ENCODE results near the gene ZFPL1. TPM values are rescaled to one million over a fixed set of nuclear protein-coding genes. Genes with fewer than 3 reads are reported as not detected.

The ZFPL1 gene
- total RNA-seq, 1 donor from 2014 or later = 37.9 TPM

DNA sequence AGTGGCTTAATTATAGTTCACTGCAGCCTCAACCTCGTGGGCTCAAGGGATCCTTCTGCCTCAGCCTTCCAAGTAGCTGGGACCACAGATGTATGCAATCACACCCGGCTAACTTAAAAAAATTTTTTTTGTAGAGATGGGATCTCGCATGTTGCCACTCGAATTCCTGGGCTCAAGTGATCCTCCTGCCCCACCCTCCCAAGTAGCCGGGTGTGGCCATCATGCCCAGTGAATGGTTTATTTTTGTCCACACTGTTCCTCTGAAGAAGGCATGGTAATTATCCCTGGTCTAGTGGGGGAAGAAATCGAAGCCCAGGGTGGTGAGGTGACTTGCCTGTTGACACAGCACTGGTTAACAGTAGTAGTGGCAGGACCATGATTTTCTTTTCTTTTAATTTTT is 41.1 kb upstream of the ZFPL1 start:
- no peaks in the 10 kb centered on the region for H3K27me3 ChIP-seq (ENCODE audit: insufficient read depth, low read length)
- Mint-ChIP-seq H3K36me3 (ENCODE audit: low read depth, unreplicated experiment) (peaks cover 13% of the 10 kb centered on the region), H3K27me3 (ENCODE audit: low read depth, unreplicated experiment) (peaks cover 2% of the 10 kb centered on the region), H3K4me1 (ENCODE audit: low read depth, unreplicated experiment) (peaks cover 4% of the 10 kb centered on the region), H3K4me3 (ENCODE audit: unreplicated experiment) (peak overlapping the region; percentile 93), H3K27ac (ENCODE audit: unreplicated experiment) (peak overlapping the region; percentile 41), H3K9me3 (ENCODE audit: unreplicated experiment) (no peaks in the 10 kb centered on the region)
- no peak overlapping the region for H2AFZ ChIP-seq (ENCODE audit: low read depth, low read length)
- peak overlapping the region; percentile 50 for H3K4me2 ChIP-seq (ENCODE audit: low read length)
- no peak overlapping the region for H3K27ac ChIP-seq (ENCODE audit: low read depth, low read length)
- DNase-seq (ENCODE audit: low read depth) = no peak
- no peak for TF ChIP-seq CTCF (IDR thresholded peaks at IDR 0.05; ENCODE audit: insufficient read depth, low read depth, low read length)
- TF ChIP-seq EZH2 (IDR thresholded peaks at IDR 0.05; ENCODE audit: insufficient read depth, low read length) = no peak
- H3K9ac ChIP-seq (ENCODE audit: low read length) = no peak overlapping the region
- no peak for FAIRE-seq
- H3K36me3 ChIP-seq (ENCODE audit: insufficient read depth, low read length) = peaks cover 4% of the 10 kb centered on the region
- peaks cover 16% of the 10 kb centered on the region for H4K20me1 ChIP-seq (ENCODE audit: insufficient read depth, low read length)
- H3K4me3 ChIP-seq (ENCODE audit: insufficient read depth, low read depth, low read length) = no peak overlapping the region
- peaks cover 3% of the 10 kb centered on the region for H3K4me1 ChIP-seq (ENCODE audit: insufficient read depth, low read length)
- H3K9me3 ChIP-seq (ENCODE audit: insufficient read depth, low read depth, low read length) = no peaks in the 10 kb centered on the region
- H3K79me2 ChIP-seq (ENCODE audit: insufficient read depth, low read length) = peaks cover 12% of the 10 kb centered on the region

DNA sequence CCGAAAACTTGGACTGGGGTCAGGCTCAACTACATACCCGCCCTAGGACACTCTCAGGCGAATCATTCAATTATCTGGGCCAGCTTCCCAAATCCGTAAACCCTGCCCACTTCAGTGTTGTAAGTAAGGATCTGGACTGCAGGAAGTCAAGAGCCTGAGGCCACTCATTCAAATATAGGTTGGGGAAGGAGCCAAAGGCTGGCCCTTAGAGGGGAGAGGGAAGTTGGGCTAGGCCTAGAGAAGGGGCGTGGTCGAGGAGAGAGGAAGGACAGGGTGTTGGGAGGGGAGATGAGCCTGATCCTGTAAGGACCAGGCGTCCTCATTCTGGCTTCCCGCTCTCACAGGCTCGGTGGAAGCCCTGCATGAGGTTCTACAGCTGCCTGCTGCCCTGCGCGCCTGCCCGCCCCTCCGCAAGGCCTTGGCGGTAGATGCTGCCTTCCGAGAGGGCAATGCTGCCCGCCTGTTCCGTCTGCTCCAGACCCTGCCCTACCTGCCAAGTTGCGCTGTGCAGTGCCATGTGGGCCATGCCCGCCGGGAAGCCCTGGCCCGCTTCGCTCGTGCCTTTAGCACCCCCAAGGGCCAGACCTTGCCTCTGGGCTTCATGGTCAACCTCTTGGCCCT is 40.0 kb upstream of the ZFPL1 start:
- Histone ChIP-seq H2AFZ (ENCODE audit: low read depth, low read length) (no peak overlapping the region), H3K27me3 (ENCODE audit: insufficient read depth, low read length) (no peaks in the 10 kb centered on the region), H4K20me1 (ENCODE audit: insufficient read depth, low read length) (peaks cover 16% of the 10 kb centered on the region), H3K4me1 (ENCODE audit: insufficient read depth, low read length) (peaks cover 3% of the 10 kb centered on the region), H3K9me3 (ENCODE audit: insufficient read depth, low read depth, low read length) (no peaks in the 10 kb centered on the region), H3K4me3 (ENCODE audit: insufficient read depth, low read depth, low read length) (no peak overlapping the region), H3K36me3 (ENCODE audit: insufficient read depth, low read length) (no peaks in the 10 kb centered on the region), H3K9ac (ENCODE audit: low read length) (no peak overlapping the region), H3K4me2 (ENCODE audit: low read length) (no peak overlapping the region), H3K79me2 (ENCODE audit: insufficient read depth, low read length) (peaks cover 12% of the 10 kb centered on the region), H3K27ac (ENCODE audit: low read depth, low read length) (no peak overlapping the region)
- DNase-seq (ENCODE audit: low read depth) (peak; percentile 8), FAIRE-seq (no peak)
- Mint-ChIP-seq H3K9me3 (ENCODE audit: unreplicated experiment) (no peaks in the 10 kb centered on the region), H3K4me3 (ENCODE audit: unreplicated experiment) (no peak overlapping the region), H3K36me3 (ENCODE audit: low read depth, unreplicated experiment) (peaks cover 13% of the 10 kb centered on the region), H3K27ac (ENCODE audit: unreplicated experiment) (no peak overlapping the region), H3K4me1 (ENCODE audit: low read depth, unreplicated experiment) (peaks cover 4% of the 10 kb centered on the region), H3K27me3 (ENCODE audit: low read depth, unreplicated experiment) (peaks cover 2% of the 10 kb centered on the region)
- TF ChIP-seq CTCF (IDR thresholded peaks at IDR 0.05; ENCODE audit: insufficient read depth, low read depth, low read length) (no peak), EZH2 (IDR thresholded peaks at IDR 0.05; ENCODE audit: insufficient read depth, low read length) (no peak)

- Histone ChIP-seq H3K27me3 (ENCODE audit: insufficient read depth, low read length) (no peaks in the 10 kb centered on the region), H3K27ac (ENCODE audit: low read depth, low read length) (no peak overlapping the region), H3K79me2 (ENCODE audit: insufficient read depth, low read length) (peaks cover 12% of the 10 kb centered on the region), H3K4me2 (ENCODE audit: low read length) (no peak overlapping the region), H3K9ac (ENCODE audit: low read length) (no peak overlapping the region), H3K9me3 (ENCODE audit: insufficient read depth, low read depth, low read length) (no peaks in the 10 kb centered on the region), H2AFZ (ENCODE audit: low read depth, low read length) (no peak overlapping the region), H3K4me3 (ENCODE audit: insufficient read depth, low read depth, low read length) (no peak overlapping the region), H3K36me3 (ENCODE audit: insufficient read depth, low read length) (no peaks in the 10 kb centered on the region), H3K4me1 (ENCODE audit: insufficient read depth, low read length) (peaks cover 3% of the 10 kb centered on the region), H4K20me1 (ENCODE audit: insufficient read depth, low read length) (peaks cover 16% of the 10 kb centered on the region)
- no peak overlapping the region for H3K4me3 Mint-ChIP-seq (ENCODE audit: unreplicated experiment)
- DNase-seq (ENCODE audit: low read depth) = no peak
- H3K27ac Mint-ChIP-seq (ENCODE audit: unreplicated experiment) = no peak overlapping the region
- TF ChIP-seq EZH2 (IDR thresholded peaks at IDR 0.05; ENCODE audit: insufficient read depth, low read length) (no peak), CTCF (IDR thresholded peaks at IDR 0.05; ENCODE audit: insufficient read depth, low read depth, low read length) (no peak)
- H3K36me3 Mint-ChIP-seq (ENCODE audit: low read depth, unreplicated experiment) = peaks cover 13% of the 10 kb centered on the region
- H3K9me3 Mint-ChIP-seq (ENCODE audit: unreplicated experiment) = no peaks in the 10 kb centered on the region
- no peak for FAIRE-seq
- H3K4me1 Mint-ChIP-seq (ENCODE audit: low read depth, unreplicated experiment) = peaks cover 4% of the 10 kb centered on the region
- H3K27me3 Mint-ChIP-seq (ENCODE audit: low read depth, unreplicated experiment) = peaks cover 2% of the 10 kb centered on the region
These were observed 39.0 kb upstream of the ZFPL1 start for GRCh38 chr11:65045061-65045460.

Data from astrocyte (in vitro differentiated cells and primary cell).